RWPE1 (cell line): Measurements from ENCODE around the gene CES2.

Source experiments
- CTCF ChIA-PET: fragments of 350-600 bp; sonication (Branson Sonifier 250); formaldehyde crosslinking; extraction: SDS; loops from one replicate; lab custom pipeline; 2021; lab: Yijun Ruan, JAX
- POLR2A ChIA-PET: fragments of 400-600 bp; formaldehyde crosslinking; extraction: SDS; loops from one replicate; lab custom pipeline; 2020; ENCODE audit warnings: antibody characterized with exemption; ENCODE audit not compliant: low non-redundant PET; lab: Yijun Ruan, JAX
- DNase-seq: peaks from one replicate; pipeline ENCODE4 v3.0.0; 2012; ENCODE audit warnings: low spot score
- H3K27ac ChIP-seq: fragments of 450-650 bp; 2 replicates; pipeline ENCODE4 v1.5.1; 2017
- TF ChIP-seq, protein P1 (sequence below): fragments of 450-650 bp; conservative IDR thresholded peaks from 2 replicates; pipeline ENCODE4 v1.5.1; 2017; ENCODE audit warnings: low read depth, mild to moderate bottlenecking

Gene CES2

DNA sequence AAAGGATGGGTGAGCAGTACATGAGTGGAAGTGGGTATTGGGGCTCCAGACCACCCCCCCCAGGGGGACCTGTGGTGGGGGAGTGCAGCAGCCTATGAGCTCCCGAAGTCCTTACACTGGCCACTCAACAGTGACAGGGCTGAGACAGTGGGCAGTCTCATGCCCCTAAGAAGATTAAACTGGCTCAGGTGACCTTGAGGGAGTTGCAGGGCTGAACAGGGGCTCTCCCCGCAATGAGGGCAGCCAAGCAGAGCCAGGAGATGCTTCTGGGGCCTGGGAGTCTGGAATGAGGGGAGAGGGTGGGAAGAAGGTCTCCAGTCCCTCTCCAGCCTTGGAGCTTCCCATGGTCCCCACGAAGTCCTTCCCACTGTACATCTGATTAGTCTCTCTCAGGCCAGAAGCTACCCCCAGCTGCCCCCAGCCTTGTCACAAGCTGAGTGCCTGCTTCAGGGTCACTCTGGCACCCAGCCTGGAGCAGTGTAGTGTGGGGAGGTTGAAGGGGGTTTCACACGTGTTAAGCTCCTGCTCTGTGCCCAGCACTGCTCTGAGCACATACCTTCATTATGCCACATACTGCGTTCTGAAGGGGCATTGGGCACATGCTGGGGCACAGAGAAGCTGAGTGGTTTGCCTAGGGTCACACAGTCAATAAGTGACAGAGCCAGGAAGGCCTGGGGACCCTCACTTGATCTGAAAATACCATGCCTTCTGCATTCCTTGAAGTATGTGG lies 15.6 kb upstream of the CES2 start:
- no peak overlapping the region for H3K27ac ChIP-seq
- CTCF ChIA-PET: interaction anchor here (1.3 to 2.6 kb wide), 2 partner anchors 10 to 24 kb away, joined by 7 to 15 read pairs; no protein-coding TSS in a partner anchor
- POLR2A ChIA-PET: no interaction called here

GRCh38 chr16:66920299-66920590 lies 15.1 kb upstream of the CES2 start:
- POLR2A ChIA-PET: no interaction called here

More for the DNA sequence above, 15.6 kb upstream of the CES2 start:
- TF ChIP-seq, protein P1, sequence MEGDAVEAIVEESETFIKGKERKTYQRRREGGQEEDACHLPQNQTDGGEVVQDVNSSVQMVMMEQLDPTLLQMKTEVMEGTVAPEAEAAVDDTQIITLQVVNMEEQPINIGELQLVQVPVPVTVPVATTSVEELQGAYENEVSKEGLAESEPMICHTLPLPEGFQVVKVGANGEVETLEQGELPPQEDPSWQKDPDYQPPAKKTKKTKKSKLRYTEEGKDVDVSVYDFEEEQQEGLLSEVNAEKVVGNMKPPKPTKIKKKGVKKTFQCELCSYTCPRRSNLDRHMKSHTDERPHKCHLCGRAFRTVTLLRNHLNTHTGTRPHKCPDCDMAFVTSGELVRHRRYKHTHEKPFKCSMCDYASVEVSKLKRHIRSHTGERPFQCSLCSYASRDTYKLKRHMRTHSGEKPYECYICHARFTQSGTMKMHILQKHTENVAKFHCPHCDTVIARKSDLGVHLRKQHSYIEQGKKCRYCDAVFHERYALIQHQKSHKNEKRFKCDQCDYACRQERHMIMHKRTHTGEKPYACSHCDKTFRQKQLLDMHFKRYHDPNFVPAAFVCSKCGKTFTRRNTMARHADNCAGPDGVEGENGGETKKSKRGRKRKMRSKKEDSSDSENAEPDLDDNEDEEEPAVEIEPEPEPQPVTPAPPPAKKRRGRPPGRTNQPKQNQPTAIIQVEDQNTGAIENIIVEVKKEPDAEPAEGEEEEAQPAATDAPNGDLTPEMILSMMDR: no peak
- no peak for DNase-seq

GRCh38 chr16:66920924-66921680 lies 14.2 kb upstream of the CES2 start:
- TF ChIP-seq, protein P1: no peak
- no peak for DNase-seq
- POLR2A ChIA-PET: no interaction called here
- no peak overlapping the region for H3K27ac ChIP-seq
- CTCF ChIA-PET: interaction anchor here (1.0 kb wide), 1 partner anchor 26 kb away, joined by 4 read pairs; no protein-coding TSS in a partner anchor

More at GRCh38 chr16:66920299-66920590, 15.1 kb upstream of the CES2 start:
- TF ChIP-seq, protein P1: no peak
- H3K27ac ChIP-seq: no peak overlapping the region
- DNase-seq: no peak
- CTCF ChIA-PET: interaction anchor here (1.3 to 2.6 kb wide), 2 partner anchors 10 to 25 kb away, joined by 7 to 15 read pairs; no protein-coding TSS in a partner anchor

GRCh38 chr16:66921729-66922450 lies 13.4 kb upstream of the CES2 start:
- DNase-seq: no peak
- POLR2A ChIA-PET: no interaction called here
- CTCF ChIA-PET: interaction anchor here (1.0 kb wide), 1 partner anchor 27 kb away, joined by 4 read pairs; no protein-coding TSS in a partner anchor
- TF ChIP-seq, protein P1: no peak
- no peak overlapping the region for H3K27ac ChIP-seq

DNA sequence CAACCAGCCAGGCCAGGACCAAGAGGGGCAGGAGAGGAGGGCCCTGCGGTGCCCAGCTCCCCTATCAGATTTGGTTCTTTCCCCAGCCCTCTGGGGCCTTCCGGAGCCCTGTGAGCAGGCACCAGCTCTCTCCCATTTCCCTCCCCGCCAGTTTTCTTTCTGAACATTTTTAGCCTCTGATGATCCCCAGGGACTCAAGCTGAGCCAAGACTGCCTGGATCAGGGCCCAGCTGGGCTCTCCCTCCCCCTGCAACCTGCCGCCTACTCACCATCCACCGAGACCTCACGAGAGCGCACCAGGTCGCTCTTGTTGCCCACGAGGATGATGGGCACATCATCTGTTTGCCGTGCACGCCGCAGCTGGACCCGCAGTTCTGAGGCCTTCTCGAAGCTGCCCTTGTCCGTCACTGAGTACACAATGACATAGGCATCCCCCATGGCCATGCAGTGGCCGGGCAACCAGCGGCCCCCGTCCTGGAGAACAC lies 12.0 kb upstream of the CES2 start:
- H3K27ac ChIP-seq: no peak overlapping the region; the same call in 1 of the 2 replicates
- POLR2A ChIA-PET: no interaction called here
- DNase-seq: no peak
- TF ChIP-seq, protein P1: no peak
- CTCF ChIA-PET: no interaction called here

DNA sequence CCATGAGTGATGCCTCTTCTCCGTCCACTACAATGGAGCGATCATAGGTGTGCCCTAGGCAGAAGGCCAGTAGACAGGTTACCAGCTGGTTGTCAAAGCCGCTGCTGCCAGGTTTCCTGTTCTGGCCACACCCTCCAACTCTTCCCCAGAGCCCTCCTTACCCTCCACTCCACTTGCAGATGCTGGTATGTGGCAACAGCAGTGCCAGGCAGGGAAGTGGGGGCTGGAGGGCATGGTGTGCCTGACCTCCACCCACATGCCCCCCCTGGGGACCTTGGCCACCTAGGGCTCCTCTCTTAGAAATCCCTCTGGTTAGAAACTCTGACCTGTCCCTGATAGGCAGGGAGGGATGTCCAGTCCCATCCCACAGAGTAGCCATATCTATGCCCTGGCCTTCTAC lies 11.4 kb upstream of the CES2 start:
- TF ChIP-seq, protein P1: no peak
- H3K27ac ChIP-seq: no peak overlapping the region
- CTCF ChIA-PET: no interaction called here

More for the DNA sequence above, 11.4 kb upstream of the CES2 start:
- no peak for DNase-seq
- POLR2A ChIA-PET: no interaction called here
